Heart left ventricle (tissue), 13 donors: ENCODE results near the gene STARD4.

Experiments
- CTCF ChIP-seq, 12 donors: fragments of 200-600 bp; sonication (generic) in 4 of 12; IDR thresholded peaks; one replicate each; pipeline versions ENCODE4 v1.5.0 to v1.8.0; 2018 to 2022; ENCODE audit warnings: antibody characterized with exemption in 12 of 12, mild to moderate bottlenecking in 5 of 12
- POLR2A ChIP-seq, 2 donors: fragments of 450-650 bp; IDR thresholded peaks; one replicate each; pipeline ENCODE4 v1.6.1; 2017; ENCODE audit warnings: antibody characterized with exemption in 2 of 2, mild to moderate bottlenecking in 2 of 2, moderate library complexity in 2 of 2
- donor health status: ischemic (EF 13 %, LVEDD 7.1; RV severe dilation, severe dysfunction).
- donor health status: DM: no; HTN: yes; CAD: no.
- donor health status: DM: no; HTN: no; CAD: no.
- donor health status: ischemic (EF 25% LVEDD 6.9; RV normal size, moderate dysfunction).
- donor health status: ischemic (EF 25% LVEDD 5.7; RV mildly dilated, moderate dysfunction).
- donor health status: ischemic (EF 35%, LVEDD 5.7; RV mildly dilated, moderate dysfunction).
- donor health status: nonischemic (EF 11% LVEDD 7.7; RV severe dilation, severe dysfunction).
- donor health status: DM: yes; HTN: yes; CAD: no.
- donor health status: PGD.
- donor health status: ischemic (EF 29% LVEDD 5.4; RV normal size, mild dysfunction).
- donor health status: nonischemic (EF 23%, LVEDD 6.1; RV moderate dilation, normal function).

- TF ChIP-seq CTCF (IDR thresholded peaks at IDR 0.05) (no peak), POLR2A (IDR thresholded peaks at IDR 0.05) (no peak)
Observed at GRCh38 chr5:111551569-111552275, 39.4 kb upstream of the STARD4 start.
